DMS153 (cell line): ENCODE measurements around the gene CSNK1G3.
"Not testable (repeated sequence)": the region's sequence is repeated elsewhere in the genome, so short reads cannot be mapped to it uniquely, and the experiment has no call there.

ENCODE experiments used
- DNase-seq: peaks from one replicate; lab custom pipeline; 2025; lab: John Stamatoyannopoulos, UW

CSNK1G3 gene

GRCh38 chr5:123511648-123512605 lies at the start of gene CSNK1G3:
Gene CSNK1G3 (plus strand): TSS chr5:123512177. CDS start chr5:123545664, 33,487 bp downstream.
- peak; percentile 84 for DNase-seq

- DNase-seq = not testable (repeated sequence)
These were observed 45.1 kb upstream of the CSNK1G3 start for GRCh38 chr5:123466839-123467238.

- DNase-seq = no peak
These were observed 40.6 kb upstream of the CSNK1G3 start for GRCh38 chr5:123471385-123471784.

GRCh38 chr5:123472150-123472924 lies 39.6 kb upstream of the CSNK1G3 start:
- no peak for DNase-seq

- no peak for DNase-seq
These were observed 37.7 kb upstream of the CSNK1G3 start for GRCh38 chr5:123474228-123474627.

- no peak for DNase-seq
These were observed 35.2 kb upstream of the CSNK1G3 start for GRCh38 chr5:123476731-123477130.

- no peak for DNase-seq
These were observed 33.4 kb upstream of the CSNK1G3 start for GRCh38 chr5:123478546-123478945.

- no peak for DNase-seq
These were observed 29.7 kb upstream of the CSNK1G3 start for GRCh38 chr5:123482258-123482657.

GRCh38 chr5:123483446-123484077 lies 28.4 kb upstream of the CSNK1G3 start:
- DNase-seq = no peak

GRCh38 chr5:123485275-123485674 lies 26.7 kb upstream of the CSNK1G3 start:
- DNase-seq = no peak

GRCh38 chr5:123486951-123487655 lies 24.9 kb upstream of the CSNK1G3 start:
- no peak for DNase-seq

- no peak for DNase-seq
These were observed 21.0 kb upstream of the CSNK1G3 start for GRCh38 chr5:123490974-123491373.

- DNase-seq = not testable (repeated sequence)
These were observed 16.8 kb upstream of the CSNK1G3 start for GRCh38 chr5:123495211-123495610.

GRCh38 chr5:123496892-123497291 lies 15.1 kb upstream of the CSNK1G3 start:
- no peak for DNase-seq

- no peak for DNase-seq
These were observed 11.5 kb upstream of the CSNK1G3 start for GRCh38 chr5:123500471-123500870.

GRCh38 chr5:123502120-123502519 lies 9.9 kb upstream of the CSNK1G3 start:
- DNase-seq = no peak

- DNase-seq = no peak
These were observed 8.7 kb upstream of the CSNK1G3 start for GRCh38 chr5:123503299-123503698.

- DNase-seq = no peak
These were observed 6.3 kb upstream of the CSNK1G3 start for GRCh38 chr5:123505633-123506032.

GRCh38 chr5:123508441-123508840 lies 3.5 kb upstream of the CSNK1G3 start:
- DNase-seq = no peak

GRCh38 chr5:123511290-123511647 lies 708 bp upstream of the CSNK1G3 start:
- no peak for DNase-seq

- no peak for DNase-seq
These were observed 859 bp downstream of the CSNK1G3 start for GRCh38 chr5:123512611-123513461.
